NCI-H146 treated with DMSO at 0.1 percent for 48 hours (cell line): ENCODE measurements around the gene ICAM4.
"Not testable (repeated sequence)": the region's sequence is repeated elsewhere in the genome, so short reads cannot be mapped to it uniquely, and the experiment has no call there.

Experiments used
- DNase-seq: peaks from one replicate; lab custom pipeline; 2025; ENCODE audit not compliant: unreplicated experiment; lab: John Stamatoyannopoulos, UW

Gene ICAM4

DNA sequence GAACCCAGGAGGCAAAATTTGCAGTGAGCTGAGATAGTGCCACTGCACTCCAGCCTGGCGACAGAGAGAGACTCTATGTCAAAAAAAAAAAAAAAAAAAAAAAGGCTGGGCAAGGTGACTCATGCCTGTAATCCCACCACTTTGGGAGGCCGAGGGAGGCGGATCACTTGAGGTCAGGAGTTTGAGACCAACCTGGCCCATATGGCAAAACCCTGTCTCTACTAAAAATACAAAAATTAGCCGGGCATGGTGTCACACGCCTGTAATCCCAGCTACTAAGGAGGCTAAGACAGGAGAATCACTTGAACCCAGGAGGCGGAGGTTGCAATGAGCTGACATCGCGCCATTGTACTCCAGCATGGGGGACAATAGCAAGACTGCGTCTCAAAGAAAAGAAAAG, 50.0 kb downstream of the ICAM4 start:
- DNase-seq, result not testable (repeated sequence)
